ENCODE data around the gene SPDEF. TPM values are rescaled to one million over a fixed set of nuclear protein-coding genes. Genes with fewer than 3 reads are reported as not detected.

Gene SPDEF
- polyA plus RNA-seq, 1 donor (not counting 4 experiments of a cell fraction or from before 2014, with no cell fraction given) = 0.03 TPM

- H3K4me3 ChIP-seq (ENCODE audit: control insufficient read depth in 2 of 3, extremely low read depth in 1 of 3, insufficient read depth in 2 of 3, low read depth in 1 of 3, low read length in 3 of 3) = no peak overlapping the region
- no peak for FAIRE-seq
- no peak overlapping the region for H3K9ac ChIP-seq (ENCODE audit: control insufficient read depth, extremely low read depth, insufficient read depth, low read length)
- peaks cover 6% of the 10 kb centered on the region for H3K9me1 ChIP-seq (ENCODE audit: control insufficient read depth, extremely low read depth, insufficient read depth, low read length)
- TF ChIP-seq CTCF (optimal IDR thresholded peaks at IDR 0.05 in 1 of 3, IDR thresholded peaks at IDR 0.05 in 1 of 3, conservative IDR thresholded peaks at IDR 0.05 in 1 of 3; ENCODE audit: extremely low read depth in 1 of 3, insufficient read depth in 2 of 3, low read length in 3 of 3) (no peak), EZH2 (IDR thresholded peaks at IDR 0.05; ENCODE audit: low read length) (no peak)
- H3K27ac ChIP-seq (ENCODE audit: control insufficient read depth, insufficient read depth, low read length) = no peak overlapping the region
- no peaks in the 10 kb centered on the region for H3K27me3 ChIP-seq (ENCODE audit: control insufficient read depth, extremely low read depth, insufficient read depth, low read length)
- H3K4me2 ChIP-seq (ENCODE audit: control insufficient read depth, extremely low read depth, insufficient read depth, low read depth, low read length) = no peak overlapping the region
- H3K9me3 ChIP-seq (ENCODE audit: control insufficient read depth, low read depth, low read length) = no peaks in the 10 kb centered on the region
- peaks cover 44% of the 10 kb centered on the region for H3K79me2 ChIP-seq (ENCODE audit: control insufficient read depth, insufficient read depth, low read length)
- peaks cover 7 to 10% of the 10 kb centered on the region in 2 experiments for H3K36me3 ChIP-seq (ENCODE audit: control insufficient read depth in 2 of 2, extremely low read depth in 1 of 2, insufficient read depth in 2 of 2, low read length in 2 of 2)
- no peak for DNase-seq (ENCODE audit: low read depth, low spot score)
- H2AFZ ChIP-seq (ENCODE audit: control insufficient read depth, low read length) = no peak overlapping the region
- H4K20me1 ChIP-seq (ENCODE audit: control insufficient read depth, extremely low read depth, insufficient read depth, low read length) = peaks cover 2% of the 10 kb centered on the region
- dilution Hi-C loops (cut with MboI; ENCODE audit: extremely low pct_ligation_motif_present, low sequenced_read_pairs) = no loop called here
- peaks cover 13% of the 10 kb centered on the region for H3K4me1 ChIP-seq (ENCODE audit: control insufficient read depth, extremely low read depth, insufficient read depth, low read length)
Observed at GRCh38 chr6:34593701-34594100, 37.6 kb upstream of the SPDEF start.

- Histone ChIP-seq H2AFZ (ENCODE audit: control insufficient read depth, low read length) (no peak overlapping the region), H3K27ac (ENCODE audit: control insufficient read depth, insufficient read depth, low read length) (no peak overlapping the region), H3K79me2 (ENCODE audit: control insufficient read depth, insufficient read depth, low read length) (peaks cover 44% of the 10 kb centered on the region), H3K4me2 (ENCODE audit: control insufficient read depth, extremely low read depth, insufficient read depth, low read depth, low read length) (no peak overlapping the region), H3K4me3 (ENCODE audit: control insufficient read depth in 2 of 3, extremely low read depth in 1 of 3, insufficient read depth in 2 of 3, low read depth in 1 of 3, low read length in 3 of 3) (no peak overlapping the region), H4K20me1 (ENCODE audit: control insufficient read depth, extremely low read depth, insufficient read depth, low read length) (no peaks in the 10 kb centered on the region), H3K9ac (ENCODE audit: control insufficient read depth, extremely low read depth, insufficient read depth, low read length) (no peak overlapping the region), H3K27me3 (ENCODE audit: control insufficient read depth, extremely low read depth, insufficient read depth, low read length) (no peaks in the 10 kb centered on the region), H3K36me3 (ENCODE audit: control insufficient read depth in 2 of 2, extremely low read depth in 1 of 2, insufficient read depth in 2 of 2, low read length in 2 of 2) (peaks cover 14 to 15% of the 10 kb centered on the region in 2 experiments), H3K9me3 (ENCODE audit: control insufficient read depth, low read depth, low read length) (no peaks in the 10 kb centered on the region), H3K4me1 (ENCODE audit: control insufficient read depth, extremely low read depth, insufficient read depth, low read length) (peaks cover 14% of the 10 kb centered on the region), H3K9me1 (ENCODE audit: control insufficient read depth, extremely low read depth, insufficient read depth, low read length) (peaks cover 4% of the 10 kb centered on the region)
- FAIRE-seq (no peak), DNase-seq (ENCODE audit: low read depth, low spot score) (no peak)
- TF ChIP-seq CTCF (optimal IDR thresholded peaks at IDR 0.05 in 1 of 3, IDR thresholded peaks at IDR 0.05 in 1 of 3, conservative IDR thresholded peaks at IDR 0.05 in 1 of 3; ENCODE audit: extremely low read depth in 1 of 3, insufficient read depth in 2 of 3, low read length in 3 of 3) (no peak), EZH2 (IDR thresholded peaks at IDR 0.05; ENCODE audit: low read length) (no peak)
- dilution Hi-C loops (cut with MboI; ENCODE audit: extremely low pct_ligation_motif_present, low sequenced_read_pairs) = no loop called here
Observed at GRCh38 chr6:34592208-34592952, 36.3 kb upstream of the SPDEF start.
